ENCODE measurements around the gene GRXCR1. TPM values are rescaled to one million over a fixed set of nuclear protein-coding genes. Genes with fewer than 3 reads are reported as not detected.

GRXCR1 gene
- polyA plus RNA-seq, 1 of the 3 experiments (the other 2 are of a cell fraction): not detected

DNA sequence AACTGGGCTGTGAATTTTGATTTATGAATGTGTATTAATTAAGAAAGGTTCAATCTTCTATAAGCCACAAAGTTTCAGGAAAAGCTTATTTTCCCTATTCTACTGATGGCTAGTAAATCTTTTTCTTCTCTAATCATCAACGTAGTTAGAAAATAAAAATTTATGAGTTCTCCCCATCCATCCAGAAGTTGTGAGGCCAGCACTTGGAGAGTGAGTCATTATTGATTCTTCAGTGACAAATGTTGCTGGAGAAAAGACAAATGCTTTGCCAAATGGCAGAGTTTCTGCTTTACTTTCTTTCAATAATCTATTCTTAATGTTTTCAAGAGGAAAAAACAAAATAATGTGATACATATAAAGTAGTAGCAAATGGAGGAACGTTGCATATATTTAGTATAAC is 11.3 kb upstream of the GRXCR1 start:
- no peak overlapping the region; the same call in 1 of the 2 replicates for H2AFZ ChIP-seq (ENCODE audit: low read depth)
- TF ChIP-seq RFX5 (IDR thresholded peaks at IDR 0.05; ENCODE audit: low read length) (no peak), JUND (IDR thresholded peaks at IDR 0.05) (no peak), ELF1 (IDR thresholded peaks at IDR 0.05) (no peak), NRF1 (IDR thresholded peaks at IDR 0.05; ENCODE audit: low read depth, low read length) (no peak), CHD2 (IDR thresholded peaks at IDR 0.05; ENCODE audit: low read length, partially characterized antibody) (no peak), SIN3A (IDR thresholded peaks at IDR 0.05; ENCODE audit: borderline replicate concordance, low read depth, low read length) (no peak), POLR2AphosphoS5 (IDR thresholded peaks at IDR 0.05; ENCODE audit: low read depth, low read length) (no peak), YY1 (IDR thresholded peaks at IDR 0.05; ENCODE audit: low read depth) (no peak), GABPA (IDR thresholded peaks at IDR 0.05; ENCODE audit: low read depth) (no peak), TEAD4 (IDR thresholded peaks at IDR 0.05; ENCODE audit: borderline replicate concordance, insufficient read depth) (no peak), TAF1 (IDR thresholded peaks at IDR 0.05; ENCODE audit: borderline replicate concordance, low read depth, low read length) (no peak), GATA2 (CRISPR knock-in tag; IDR thresholded peaks at IDR 0.05) (no peak)
- TF ChIP-seq, protein P1, sequence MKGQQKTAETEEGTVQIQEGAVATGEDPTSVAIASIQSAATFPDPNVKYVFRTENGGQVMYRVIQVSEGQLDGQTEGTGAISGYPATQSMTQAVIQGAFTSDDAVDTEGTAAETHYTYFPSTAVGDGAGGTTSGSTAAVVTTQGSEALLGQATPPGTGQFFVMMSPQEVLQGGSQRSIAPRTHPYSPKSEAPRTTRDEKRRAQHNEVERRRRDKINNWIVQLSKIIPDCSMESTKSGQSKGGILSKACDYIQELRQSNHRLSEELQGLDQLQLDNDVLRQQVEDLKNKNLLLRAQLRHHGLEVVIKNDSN (IDR thresholded peaks at IDR 0.05; ENCODE audit: borderline replicate concordance, low read depth): no peak
- TF ChIP-seq, protein P2, sequence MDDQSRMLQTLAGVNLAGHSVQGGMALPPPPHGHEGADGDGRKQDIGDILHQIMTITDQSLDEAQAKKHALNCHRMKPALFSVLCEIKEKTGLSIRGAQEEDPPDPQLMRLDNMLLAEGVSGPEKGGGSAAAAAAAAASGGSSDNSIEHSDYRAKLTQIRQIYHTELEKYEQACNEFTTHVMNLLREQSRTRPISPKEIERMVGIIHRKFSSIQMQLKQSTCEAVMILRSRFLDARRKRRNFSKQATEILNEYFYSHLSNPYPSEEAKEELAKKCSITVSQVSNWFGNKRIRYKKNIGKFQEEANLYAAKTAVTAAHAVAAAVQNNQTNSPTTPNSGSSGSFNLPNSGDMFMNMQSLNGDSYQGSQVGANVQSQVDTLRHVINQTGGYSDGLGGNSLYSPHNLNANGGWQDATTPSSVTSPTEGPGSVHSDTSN (IDR thresholded peaks at IDR 0.05): no peak
- TF ChIP-seq, protein P3, sequence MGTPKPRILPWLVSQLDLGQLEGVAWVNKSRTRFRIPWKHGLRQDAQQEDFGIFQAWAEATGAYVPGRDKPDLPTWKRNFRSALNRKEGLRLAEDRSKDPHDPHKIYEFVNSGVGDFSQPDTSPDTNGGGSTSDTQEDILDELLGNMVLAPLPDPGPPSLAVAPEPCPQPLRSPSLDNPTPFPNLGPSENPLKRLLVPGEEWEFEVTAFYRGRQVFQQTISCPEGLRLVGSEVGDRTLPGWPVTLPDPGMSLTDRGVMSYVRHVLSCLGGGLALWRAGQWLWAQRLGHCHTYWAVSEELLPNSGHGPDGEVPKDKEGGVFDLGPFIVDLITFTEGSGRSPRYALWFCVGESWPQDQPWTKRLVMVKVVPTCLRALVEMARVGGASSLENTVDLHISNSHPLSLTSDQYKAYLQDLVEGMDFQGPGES (IDR thresholded peaks at IDR 0.05; ENCODE audit: low read depth, low read length): no peak
- no peak for DNase-seq
- H3K9ac ChIP-seq: no peak overlapping the region
- ChIA-PET CTCF (no interaction called here), POLR2A (no interaction called here)
- no peak overlapping the region for H3K4me3 ChIP-seq (ENCODE audit: low read depth in 2 of 2, low read length in 1 of 2)
- no peaks in the 10 kb centered on the region for H3K9me3 ChIP-seq
- H3F3A ChIP-seq (replicated peaks; ENCODE audit: insufficient read depth): no peaks in the 10 kb centered on the region
- H3K4me1 ChIP-seq (ENCODE audit: control insufficient read depth in 1 of 2, insufficient read depth in 2 of 2, low read depth in 1 of 2, low read length in 1 of 2): no peaks in the 10 kb centered on the region
- no peaks in the 10 kb centered on the region for H3K9me2 ChIP-seq
- H3K4me2 ChIP-seq: no peak overlapping the region
- WGBS (ENCODE audit: low lambda C conversion rate): 19% methylated on average over 2 of the region's 2 CpGs
- H3K27ac ChIP-seq (ENCODE audit: low read depth in 2 of 2, low read length in 1 of 2): no peak overlapping the region
- no peaks in the 10 kb centered on the region for H3K36me3 ChIP-seq (replicated peaks in 1 of 2; ENCODE audit: control insufficient read depth in 1 of 2, insufficient read depth in 2 of 2, low read length in 1 of 2)
- no peaks in the 10 kb centered on the region for H4K20me1 ChIP-seq (ENCODE audit: insufficient read depth)
- H3K27me3 ChIP-seq (ENCODE audit: insufficient read depth): no peaks in the 10 kb centered on the region
- no peaks in the 10 kb centered on the region for H3K79me2 ChIP-seq (ENCODE audit: insufficient read depth)

DNA sequence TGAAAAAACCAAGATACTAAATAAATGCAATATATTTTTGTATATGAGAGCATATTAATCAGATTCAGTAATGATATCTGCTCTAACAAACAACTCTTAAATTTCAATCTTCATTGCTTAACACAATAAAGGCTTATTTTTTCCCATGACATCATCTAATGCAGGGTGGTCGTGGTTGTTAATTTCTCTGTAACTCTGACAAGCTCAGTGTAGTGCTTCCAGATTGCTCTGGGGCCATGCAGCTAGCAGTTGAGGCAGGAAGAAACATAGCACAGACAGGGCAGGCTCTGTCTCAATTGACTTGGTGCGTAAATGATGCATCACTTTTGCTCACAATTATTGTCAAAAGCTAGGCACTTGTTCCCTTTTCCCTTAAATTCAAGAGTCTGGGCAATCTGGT is 869 bp upstream of the GRXCR1 start:
- POLR2A ChIA-PET: no interaction called here
- WGBS (ENCODE audit: low lambda C conversion rate): 6% methylated on average over 2 of the region's 2 CpGs
- CTCF ChIA-PET: interaction anchor here (1.1 kb wide), 1 partner anchor 74 kb away, joined by 4 read pairs; no protein-coding TSS in a partner anchor

More for the DNA sequence above, 869 bp upstream of the GRXCR1 start:
- Histone ChIP-seq H3K36me3 (replicated peaks in 1 of 2; ENCODE audit: control insufficient read depth in 1 of 2, insufficient read depth in 2 of 2, low read length in 1 of 2) (no peaks in the 10 kb centered on the region), H3F3A (replicated peaks; ENCODE audit: insufficient read depth) (no peaks in the 10 kb centered on the region), H3K4me3 (ENCODE audit: low read depth in 2 of 2, low read length in 1 of 2) (no peak overlapping the region), H3K4me2 (no peak overlapping the region), H4K20me1 (ENCODE audit: insufficient read depth) (no peaks in the 10 kb centered on the region), H2AFZ (ENCODE audit: low read depth) (no peak overlapping the region), H3K27ac (ENCODE audit: low read depth in 2 of 2, low read length in 1 of 2) (no peak overlapping the region), H3K9me2 (no peaks in the 10 kb centered on the region), H3K9ac (no peak overlapping the region), H3K79me2 (ENCODE audit: insufficient read depth) (no peaks in the 10 kb centered on the region), H3K27me3 (ENCODE audit: insufficient read depth) (no peaks in the 10 kb centered on the region), H3K9me3 (no peaks in the 10 kb centered on the region), H3K4me1 (ENCODE audit: control insufficient read depth in 1 of 2, insufficient read depth in 2 of 2, low read depth in 1 of 2, low read length in 1 of 2) (no peaks in the 10 kb centered on the region)
- no peak for DNase-seq
- TF ChIP-seq, protein P4, sequence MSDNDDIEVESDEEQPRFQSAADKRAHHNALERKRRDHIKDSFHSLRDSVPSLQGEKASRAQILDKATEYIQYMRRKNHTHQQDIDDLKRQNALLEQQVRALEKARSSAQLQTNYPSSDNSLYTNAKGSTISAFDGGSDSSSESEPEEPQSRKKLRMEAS (IDR thresholded peaks at IDR 0.05; ENCODE audit: low read depth): no peak
- TF ChIP-seq FOXJ3 (CRISPR knock-in tag; IDR thresholded peaks at IDR 0.05) (no peak), NFIC (IDR thresholded peaks at IDR 0.05; ENCODE audit: borderline replicate concordance) (no peak)

All from SK-N-SH (cell line).